Measurements from ENCODE around the gene PREB.

Gene PREB

DNA sequence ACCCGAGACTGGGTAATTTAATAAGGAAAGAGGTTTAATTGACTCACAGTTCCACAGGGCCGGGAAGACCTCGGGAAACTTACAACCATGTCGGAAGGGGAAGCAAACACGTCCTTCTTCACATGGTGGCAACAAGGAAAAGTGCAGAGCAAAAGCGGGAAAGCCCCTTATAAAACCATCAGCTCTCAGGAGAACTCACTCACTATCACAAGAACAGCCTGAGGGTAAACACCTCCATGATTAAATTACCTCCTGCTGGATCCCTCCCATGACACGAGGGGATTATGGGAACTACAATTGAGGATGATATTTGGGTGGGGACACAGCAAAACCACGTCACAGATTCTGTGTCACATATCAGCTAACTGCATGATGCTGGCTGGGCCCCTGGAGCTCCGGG is 25.8 kb upstream of the PREB start:
- TF ChIP-seq, protein P1, sequence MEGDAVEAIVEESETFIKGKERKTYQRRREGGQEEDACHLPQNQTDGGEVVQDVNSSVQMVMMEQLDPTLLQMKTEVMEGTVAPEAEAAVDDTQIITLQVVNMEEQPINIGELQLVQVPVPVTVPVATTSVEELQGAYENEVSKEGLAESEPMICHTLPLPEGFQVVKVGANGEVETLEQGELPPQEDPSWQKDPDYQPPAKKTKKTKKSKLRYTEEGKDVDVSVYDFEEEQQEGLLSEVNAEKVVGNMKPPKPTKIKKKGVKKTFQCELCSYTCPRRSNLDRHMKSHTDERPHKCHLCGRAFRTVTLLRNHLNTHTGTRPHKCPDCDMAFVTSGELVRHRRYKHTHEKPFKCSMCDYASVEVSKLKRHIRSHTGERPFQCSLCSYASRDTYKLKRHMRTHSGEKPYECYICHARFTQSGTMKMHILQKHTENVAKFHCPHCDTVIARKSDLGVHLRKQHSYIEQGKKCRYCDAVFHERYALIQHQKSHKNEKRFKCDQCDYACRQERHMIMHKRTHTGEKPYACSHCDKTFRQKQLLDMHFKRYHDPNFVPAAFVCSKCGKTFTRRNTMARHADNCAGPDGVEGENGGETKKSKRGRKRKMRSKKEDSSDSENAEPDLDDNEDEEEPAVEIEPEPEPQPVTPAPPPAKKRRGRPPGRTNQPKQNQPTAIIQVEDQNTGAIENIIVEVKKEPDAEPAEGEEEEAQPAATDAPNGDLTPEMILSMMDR (conservative IDR thresholded peaks at IDR 0.05; ENCODE audit: low read depth, low read length) = no peak
- no peak overlapping the region for H3K4me3 ChIP-seq (ENCODE audit: low read length)
- no peak for DNase-seq (ENCODE audit: low read depth)

DNA sequence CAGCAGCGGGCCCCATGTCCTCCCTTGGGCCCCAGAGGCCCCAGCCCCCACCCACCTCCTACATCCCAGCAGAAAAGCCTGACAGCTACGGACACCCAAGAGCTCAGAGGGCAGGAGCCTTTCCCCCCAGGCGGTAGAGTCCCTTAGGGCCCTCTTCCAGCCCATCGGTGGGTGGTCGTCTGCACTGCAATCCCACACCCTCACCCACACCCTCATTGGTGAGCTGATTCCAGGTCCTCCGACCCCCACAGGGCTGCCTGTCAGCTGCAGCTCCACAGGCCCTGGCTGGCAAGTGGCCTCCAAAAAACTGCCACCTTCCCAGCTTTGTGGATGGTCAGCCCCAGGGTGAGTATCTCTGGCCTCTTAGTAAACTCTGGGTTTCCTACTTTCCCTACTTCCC is 24.8 kb upstream of the PREB start:
- no peak for DNase-seq (ENCODE audit: low read depth)
- TF ChIP-seq, protein P1 (conservative IDR thresholded peaks at IDR 0.05; ENCODE audit: low read depth, low read length) = no peak
- no peak overlapping the region for H3K4me3 ChIP-seq (ENCODE audit: low read length)

DNA sequence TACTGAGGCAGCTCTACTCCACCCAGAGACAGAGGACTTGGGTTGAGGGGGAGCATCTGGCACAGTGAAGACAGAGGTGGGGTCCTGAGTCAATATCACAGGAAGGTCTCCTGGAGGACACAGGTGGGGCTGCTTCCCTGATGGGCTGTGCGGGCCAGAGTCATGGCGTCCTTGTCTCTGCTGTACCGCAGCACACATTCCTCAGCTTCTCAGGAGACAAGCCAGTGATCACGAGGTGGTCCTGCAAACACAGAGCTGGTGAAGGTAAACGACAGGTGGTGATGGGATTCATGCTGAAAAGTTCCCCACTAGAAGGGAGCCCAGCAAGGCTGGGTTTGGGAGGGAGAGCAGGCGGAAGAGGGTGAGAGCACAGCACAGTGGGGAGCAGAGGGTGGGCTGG is 24.0 kb upstream of the PREB start:
- TF ChIP-seq, protein P1 (conservative IDR thresholded peaks at IDR 0.05; ENCODE audit: low read depth, low read length) = no peak

DNA sequence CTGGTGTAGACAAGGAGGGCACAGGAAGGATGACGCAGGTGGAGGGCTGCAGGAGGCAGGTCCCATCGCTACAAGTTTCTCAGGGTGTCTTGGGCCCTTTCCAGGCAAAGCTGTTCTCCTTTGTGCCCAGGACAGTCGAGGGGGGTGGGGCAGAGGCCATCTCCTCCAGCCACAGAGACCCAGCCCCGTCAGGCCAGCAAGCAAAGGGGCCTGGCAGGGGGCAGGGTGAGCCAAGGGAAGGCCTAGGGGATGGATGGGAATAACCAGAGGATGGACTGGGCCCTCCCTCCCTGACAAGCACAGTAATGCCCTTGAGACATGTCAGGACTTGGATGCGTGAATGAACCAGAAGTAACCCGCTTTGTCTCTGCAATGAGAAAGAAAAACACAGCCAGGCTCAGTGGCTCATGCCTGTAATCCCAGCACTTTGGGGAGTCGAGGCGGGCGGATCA is 20.7 kb upstream of the PREB start:
- no peak overlapping the region for H3K4me3 ChIP-seq (ENCODE audit: low read length)
- TF ChIP-seq, protein P1 (conservative IDR thresholded peaks at IDR 0.05; ENCODE audit: low read depth, low read length) = no peak
- no peak for DNase-seq (ENCODE audit: low read depth)

More for the DNA sequence above, 24.0 kb upstream of the PREB start:
- no peak overlapping the region for H3K4me3 ChIP-seq (ENCODE audit: low read length)
- no peak for DNase-seq (ENCODE audit: low read depth)

DNA sequence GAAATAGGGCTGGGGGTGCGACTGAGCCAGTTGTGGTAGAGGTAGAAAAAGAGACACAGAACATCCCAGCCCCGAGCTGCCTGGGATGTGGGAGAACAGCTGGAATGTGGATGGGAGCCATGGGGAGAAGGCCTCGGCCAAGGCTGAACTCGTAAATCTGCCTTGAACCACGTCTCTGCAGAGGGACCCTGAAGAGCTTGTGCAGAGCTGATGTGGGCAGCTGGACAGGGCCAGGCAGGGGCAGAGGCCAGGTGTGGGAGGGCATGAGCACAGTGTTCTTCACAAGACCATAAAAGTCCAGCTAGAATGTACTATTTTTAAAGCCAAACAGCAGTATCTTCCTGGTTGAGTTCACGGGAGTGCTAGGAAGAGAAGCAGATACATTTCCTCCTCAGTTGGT is 20.1 kb upstream of the PREB start:
- no peak for DNase-seq (ENCODE audit: low read depth)
- TF ChIP-seq, protein P1 (conservative IDR thresholded peaks at IDR 0.05; ENCODE audit: low read depth, low read length) = no peak
- H3K4me3 ChIP-seq (ENCODE audit: low read length) = no peak overlapping the region

DNA sequence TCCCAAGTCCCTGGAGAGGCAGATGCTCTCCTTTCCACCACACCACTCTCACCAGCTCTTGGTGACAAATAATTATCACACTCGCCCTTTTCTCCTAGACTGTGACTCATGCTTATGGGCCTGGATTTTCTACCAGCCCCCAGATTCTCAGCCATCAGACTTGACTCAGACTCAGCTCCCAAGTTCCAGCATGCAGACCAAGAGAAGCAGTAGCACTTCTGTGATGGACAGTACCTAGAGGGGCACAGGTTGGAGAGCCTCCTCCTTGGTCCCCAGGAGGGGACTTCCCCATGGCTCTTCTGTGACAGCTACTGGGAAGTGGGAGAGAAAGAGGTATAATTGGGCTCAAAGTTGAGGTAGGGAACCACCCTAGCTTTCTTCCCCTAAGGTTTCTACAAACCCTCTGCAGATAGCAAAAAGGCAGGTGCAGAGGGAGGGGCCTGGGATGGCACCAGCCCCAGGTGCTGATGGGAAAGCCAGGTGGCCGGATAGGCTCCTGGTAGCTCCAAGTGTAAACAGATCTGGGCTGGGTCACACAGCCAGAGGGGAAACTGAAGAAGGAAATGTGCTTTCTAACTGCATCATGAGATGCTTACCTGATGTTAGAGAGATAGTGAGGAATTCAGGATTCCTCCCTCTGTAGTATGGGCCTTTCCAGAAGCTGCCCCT is 18.5 kb upstream of the PREB start:
- DNase-seq (ENCODE audit: low read depth) = no peak
- TF ChIP-seq, protein P1 (conservative IDR thresholded peaks at IDR 0.05; ENCODE audit: low read depth, low read length) = no peak
- H3K4me3 ChIP-seq (ENCODE audit: low read length) = no peak overlapping the region

DNA sequence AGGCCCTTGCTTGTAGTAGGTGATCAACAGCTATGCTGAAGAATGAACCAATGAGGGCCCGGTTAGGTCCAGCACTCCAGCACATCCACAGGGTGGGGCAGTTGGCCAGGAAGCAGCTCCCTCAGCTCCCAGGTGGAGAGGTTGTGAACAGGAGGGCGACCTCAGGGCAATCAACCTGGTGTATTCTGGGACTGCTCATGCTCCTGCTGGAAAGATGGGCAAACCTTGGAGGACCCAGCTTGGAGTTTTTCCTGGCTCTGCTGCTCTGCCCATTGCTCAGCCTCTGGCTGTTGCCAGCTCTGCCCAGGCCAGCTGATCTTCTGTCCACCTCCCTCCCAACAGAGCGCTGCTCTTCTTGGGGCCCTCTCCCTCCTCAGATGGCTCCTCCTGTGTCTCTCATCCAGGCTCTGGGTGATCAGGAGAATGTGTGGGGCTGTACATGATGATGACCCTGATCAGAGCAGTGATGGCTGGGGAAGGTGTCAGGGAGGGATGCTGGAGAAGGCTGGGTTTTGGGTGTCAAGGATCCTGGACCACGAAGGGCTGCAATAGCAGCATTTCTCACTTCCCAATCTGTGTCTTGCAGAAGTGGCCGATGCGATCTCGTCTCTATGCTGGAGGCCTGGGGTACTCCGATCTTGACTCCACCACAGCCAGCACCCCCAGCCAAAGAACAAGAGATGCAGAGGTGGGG is 17.8 kb upstream of the PREB start:
- DNase-seq (ENCODE audit: low read depth) = no peak
- no peak overlapping the region for H3K4me3 ChIP-seq (ENCODE audit: low read length)
- TF ChIP-seq, protein P1 (conservative IDR thresholded peaks at IDR 0.05; ENCODE audit: low read depth, low read length) = no peak

Data from retinal pigment epithelial cell (primary cell).